Activated effector memory CD4-positive, alpha-beta T cell treated with anti-CD3 and anti-CD28 coated beads, Interleukin-2, amount 50 U/mL, for 16 hours (primary cell): ENCODE data around the gene GFRA4.

Experiments used
- DNase-seq: peaks from one replicate; pipeline ENCODE4 v3.0.0-alpha.2; 2020

The GFRA4 gene

GRCh38 chr20:3614466-3614865, 48.7 kb downstream of the GFRA4 start:
- no peak for DNase-seq

GRCh38 chr20:3613821-3614440, 49.3 kb downstream of the GFRA4 start:
- no peak for DNase-seq

- no peak for DNase-seq
Measured at GRCh38 chr20:3612795-3613572, 50.2 kb downstream of the GFRA4 start.

GRCh38 chr20:3611901-3612300, 51.3 kb downstream of the GFRA4 start:
- no peak for DNase-seq
